Pons (tissue), 1 donor: ENCODE results near the gene CDH23.

Experiments
- DNase-seq: peaks from one replicate; pipeline ENCODE4 v3.0.0-alpha.2; 2016; ENCODE audit warnings: low spot score

Gene CDH23

GRCh38 chr10:71392791-71393781 lies 3.6 kb upstream of the CDH23 start:
- no peak for DNase-seq

- DNase-seq: no peak
These were observed 2.8 kb upstream of the CDH23 start for GRCh38 chr10:71393841-71394475.

DNA sequence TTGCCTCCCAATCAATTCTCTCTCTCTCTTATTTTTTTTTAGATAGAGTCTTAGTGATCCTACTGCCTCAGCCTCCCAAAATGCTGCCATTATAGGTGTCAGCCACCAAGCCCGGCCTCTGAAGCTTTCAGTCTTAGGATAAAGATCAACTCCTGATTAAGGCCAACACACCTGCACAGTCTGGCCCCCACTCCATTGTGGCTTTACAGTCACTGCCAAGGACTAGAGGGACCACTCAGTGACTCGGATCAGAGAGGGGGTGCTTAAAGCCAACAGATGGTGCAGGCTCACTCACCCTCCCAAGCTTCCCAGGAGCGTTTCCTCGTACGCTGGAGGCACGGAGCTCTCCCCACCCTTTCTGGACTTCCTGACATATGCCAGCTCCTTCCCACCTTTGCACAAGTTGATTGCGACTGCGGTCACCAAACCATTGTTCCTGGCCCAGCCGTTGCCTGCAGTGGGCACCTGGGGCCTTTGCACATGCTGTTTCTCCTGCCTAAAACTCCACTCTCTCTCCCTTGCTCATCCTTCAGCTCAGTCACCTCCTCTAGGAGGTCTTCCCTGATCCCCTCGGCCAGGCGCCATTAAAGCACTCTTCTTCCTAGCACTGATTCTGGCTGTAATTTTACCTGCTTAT lies 1.7 kb upstream of the CDH23 start:
- DNase-seq: no peak

DNA sequence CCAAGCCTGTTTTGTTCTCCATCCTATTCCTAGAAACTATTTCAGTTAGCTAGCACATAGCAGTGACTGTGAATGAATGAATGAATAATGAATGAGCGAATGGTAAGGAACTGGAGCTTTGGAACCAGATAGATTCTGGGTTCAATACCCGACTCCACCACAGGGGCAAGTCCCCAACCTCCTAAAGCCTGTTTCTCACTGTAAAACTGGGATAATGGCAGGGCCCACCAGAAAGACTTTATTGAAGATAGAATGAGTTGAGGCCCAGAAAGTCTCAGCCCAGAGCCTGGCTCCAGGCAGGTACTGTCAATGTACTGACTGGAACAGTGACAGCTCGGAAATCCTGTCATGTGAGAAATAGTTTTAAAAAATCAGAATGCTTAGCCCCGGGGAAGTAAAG lies 1.1 kb upstream of the CDH23 start:
- no peak for DNase-seq

DNA sequence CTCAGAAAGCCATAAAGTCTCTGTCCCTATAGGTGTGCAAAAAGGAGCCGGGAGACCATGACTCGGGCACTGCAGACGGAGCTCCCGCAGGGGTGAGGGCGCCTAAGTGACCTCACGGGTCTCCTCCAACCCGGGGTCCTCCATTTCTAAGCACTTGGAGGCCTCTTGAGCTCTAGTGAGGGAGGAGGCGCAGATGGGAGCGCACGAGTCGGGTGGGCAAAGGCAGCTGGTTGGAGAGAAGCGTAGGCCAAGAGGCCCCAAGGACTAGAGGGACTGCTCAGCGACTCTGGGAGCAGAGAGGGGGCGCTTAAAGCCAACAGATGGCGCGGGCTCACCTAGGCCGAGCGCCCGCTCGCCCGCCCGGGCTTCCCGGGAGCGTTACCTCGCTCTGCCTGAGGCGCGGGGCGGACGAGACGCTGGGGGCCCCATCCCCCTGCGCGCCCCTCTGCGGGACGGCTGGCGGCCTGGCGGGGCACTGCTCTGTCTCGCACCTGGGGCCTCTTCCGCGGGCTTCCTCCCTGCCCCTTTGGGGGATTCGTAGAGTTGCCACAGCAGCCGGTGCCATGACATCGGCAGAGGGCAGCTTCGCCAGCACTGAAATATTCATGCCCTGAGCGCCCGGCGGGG lies 523 bp upstream of the CDH23 start:
- peak; percentile 46 for DNase-seq

DNA sequence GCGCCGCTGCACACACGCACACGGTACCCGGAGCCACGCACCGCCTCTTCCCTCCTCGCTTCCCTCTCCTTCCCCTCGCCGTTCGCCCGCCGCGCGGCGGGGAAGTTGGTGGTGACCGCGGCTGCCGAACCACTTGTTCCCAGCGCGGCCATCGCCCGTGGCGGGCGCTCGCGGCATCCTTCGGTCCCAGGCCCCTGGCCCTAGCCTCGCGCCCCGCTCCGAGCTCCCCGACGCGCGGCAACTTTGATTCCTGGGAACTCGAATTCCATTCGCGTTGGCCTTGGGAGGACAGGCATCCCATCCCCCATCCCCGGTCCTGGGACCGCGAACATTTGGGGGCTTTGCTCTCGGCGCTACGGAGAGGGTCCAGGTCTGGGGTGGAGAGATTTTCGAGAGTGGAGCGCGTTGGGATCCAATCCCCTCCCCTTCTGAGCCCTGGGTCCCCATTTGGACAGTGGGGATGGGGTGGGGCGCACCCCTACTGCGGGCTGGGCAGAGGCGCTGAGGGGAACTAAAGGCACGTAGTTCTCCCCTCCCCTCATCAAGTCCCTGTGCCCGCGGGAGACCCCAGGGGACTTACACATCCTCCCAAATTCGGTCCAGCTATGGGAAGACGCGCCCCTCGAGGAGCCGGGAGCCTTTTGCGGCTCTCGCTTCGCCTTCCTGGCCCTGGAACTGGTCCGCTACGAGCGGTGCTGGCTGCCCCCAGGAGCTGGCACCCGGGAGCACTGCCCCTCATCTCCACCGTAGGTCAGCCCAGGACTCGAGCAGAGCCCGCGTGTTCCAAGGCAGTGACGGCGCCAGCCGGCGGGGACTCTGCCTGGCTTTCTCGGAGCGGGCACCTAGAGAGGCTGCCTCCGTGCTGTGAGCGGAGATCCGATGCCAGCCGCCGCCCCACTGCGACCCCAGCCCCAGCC lies 834 bp downstream of the CDH23 start:
- DNase-seq: no peak

DNA sequence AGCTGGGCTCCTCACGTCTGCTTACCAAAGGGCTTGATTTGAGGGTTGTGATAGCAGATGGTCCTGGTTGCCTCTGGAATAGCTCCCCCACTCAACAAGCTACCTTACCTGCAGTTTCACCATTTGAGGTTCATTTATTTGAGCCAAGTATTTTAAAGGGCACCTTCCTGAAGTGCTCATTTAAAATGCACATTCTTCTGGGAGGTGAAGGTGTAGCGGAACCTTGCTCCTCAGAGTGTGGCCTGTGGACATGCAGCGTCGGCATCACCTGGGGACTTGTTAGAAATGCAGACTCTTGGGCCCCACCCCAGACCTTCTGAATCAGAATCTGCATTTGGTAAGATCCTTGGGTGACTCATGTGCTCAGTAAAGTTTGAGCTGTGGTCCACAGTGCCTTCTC lies 2.3 kb downstream of the CDH23 start:
- DNase-seq: no peak

DNA sequence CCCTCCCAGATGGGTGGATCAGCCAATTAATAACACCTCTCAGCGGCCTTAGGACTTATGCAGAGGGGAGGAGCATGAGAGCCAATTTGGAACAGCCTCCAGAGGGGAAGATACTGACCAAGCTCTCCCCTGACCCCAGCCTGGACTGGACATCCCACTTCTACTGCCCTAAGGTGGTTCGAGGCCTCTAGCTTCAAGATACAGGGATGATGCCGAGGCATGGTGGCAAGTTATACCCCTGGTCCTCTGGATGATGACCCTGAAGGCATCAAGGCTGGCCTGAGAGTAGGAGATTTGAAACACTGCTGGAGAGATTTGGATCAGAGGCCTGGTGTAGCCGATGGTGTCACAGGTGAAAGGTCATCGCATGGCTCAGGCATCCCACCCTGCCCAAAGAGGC lies 3.2 kb downstream of the CDH23 start:
- DNase-seq: no peak

- no peak for DNase-seq
These were observed 4.3 kb downstream of the CDH23 start for GRCh38 chr10:71401056-71401455.

DNA sequence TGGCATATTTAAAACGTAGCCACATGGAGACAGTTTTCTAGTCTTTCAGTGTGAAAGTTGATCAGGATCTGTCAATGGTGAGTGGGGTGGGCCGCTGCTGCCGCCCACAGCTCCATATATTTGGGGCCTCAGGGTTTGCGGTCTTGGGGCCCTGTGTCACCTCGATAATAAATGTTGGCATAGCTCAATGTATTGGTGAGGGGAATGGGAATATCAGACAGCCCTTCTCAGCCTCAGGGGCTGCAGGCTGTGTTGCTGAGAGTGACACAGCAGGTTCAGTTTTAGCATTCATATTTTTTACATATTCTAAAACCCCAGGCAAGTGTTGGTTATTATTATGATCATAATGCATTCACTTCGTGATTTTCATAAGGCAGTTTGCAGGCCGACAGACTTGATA lies 5.3 kb downstream of the CDH23 start:
- DNase-seq: no peak

GRCh38 chr10:71404503-71405295 lies 8.0 kb downstream of the CDH23 start:
- DNase-seq: no peak

DNA sequence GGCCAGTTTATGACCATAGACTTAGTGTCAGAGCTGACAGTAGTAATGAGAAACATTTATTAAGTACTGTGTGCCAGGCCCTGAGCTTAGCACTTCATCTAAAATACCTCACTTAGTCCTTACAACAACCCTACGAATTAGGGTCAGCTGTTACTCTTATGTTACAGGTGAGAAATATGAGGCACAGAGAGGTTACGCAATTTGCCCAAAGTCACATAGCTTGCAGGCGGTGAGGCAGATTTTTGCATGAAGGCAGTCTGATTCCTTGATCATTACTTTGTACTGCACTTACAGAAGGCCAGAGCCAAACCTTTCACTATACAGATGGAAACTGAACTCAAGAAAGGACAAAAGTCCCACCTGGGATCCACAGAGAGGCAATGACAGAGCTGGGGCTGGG lies 10.2 kb downstream of the CDH23 start:
- DNase-seq: no peak

DNA sequence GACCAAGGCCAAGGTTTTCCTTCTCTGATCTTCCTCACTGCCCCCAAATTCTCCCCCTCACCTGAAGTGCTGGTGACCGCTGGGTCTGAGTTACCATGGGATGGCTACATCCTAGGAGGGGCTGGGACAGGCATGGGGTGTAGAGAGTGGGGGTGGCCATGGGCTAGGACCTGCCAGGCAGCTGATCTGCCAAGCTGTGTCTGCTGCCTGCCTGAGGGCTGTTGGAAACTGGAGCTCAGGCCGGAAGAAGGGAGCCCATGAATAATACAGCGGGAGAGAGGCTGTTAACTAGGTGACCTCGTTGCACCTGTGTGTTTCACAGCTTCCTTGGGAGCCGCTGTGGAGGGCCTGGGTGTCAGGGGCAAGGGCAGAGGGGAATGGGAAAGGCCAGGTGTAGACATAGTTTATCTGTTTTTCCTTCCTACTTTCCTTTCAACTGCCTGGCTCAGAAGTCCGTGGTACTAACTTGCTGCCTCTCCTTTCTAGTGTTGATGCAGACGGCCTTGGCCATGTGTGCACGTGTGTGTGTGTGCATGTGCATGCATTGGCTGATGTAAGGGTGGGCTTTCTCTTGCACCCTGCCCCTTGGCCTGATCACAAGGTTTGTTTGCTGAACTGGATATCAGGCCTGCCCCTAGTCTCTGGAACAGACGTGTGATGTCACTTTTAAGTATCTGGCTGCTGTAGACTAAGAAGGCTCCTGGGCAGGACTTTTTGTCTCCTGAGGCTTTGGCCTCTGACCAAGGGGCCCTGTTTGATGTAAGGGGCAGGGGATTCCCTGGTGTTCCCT lies 11.9 kb downstream of the CDH23 start:
- DNase-seq: no peak

GRCh38 chr10:71409516-71410104 lies 12.9 kb downstream of the CDH23 start:
- no peak for DNase-seq

- no peak for DNase-seq
These were observed 16.9 kb downstream of the CDH23 start for GRCh38 chr10:71413581-71413980.

DNA sequence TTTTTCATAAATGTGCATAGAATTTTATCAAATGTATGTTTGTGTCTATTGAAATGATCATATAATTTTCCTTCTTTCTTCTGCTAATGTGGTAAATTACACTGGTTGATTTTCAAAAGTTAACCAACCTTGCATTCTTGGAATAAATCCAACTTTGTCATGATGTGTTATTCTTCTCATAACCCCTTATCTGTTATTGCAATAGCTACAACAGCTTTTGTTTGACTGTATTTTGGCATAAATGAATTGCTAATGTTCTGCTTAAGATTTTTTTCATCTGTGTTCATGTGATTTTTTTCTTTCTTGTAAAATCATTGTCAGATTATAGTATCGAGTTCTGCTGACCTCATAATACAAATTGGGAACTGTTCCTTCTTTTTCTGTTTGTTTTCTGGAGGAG lies 17.6 kb downstream of the CDH23 start:
- DNase-seq: no peak

DNA sequence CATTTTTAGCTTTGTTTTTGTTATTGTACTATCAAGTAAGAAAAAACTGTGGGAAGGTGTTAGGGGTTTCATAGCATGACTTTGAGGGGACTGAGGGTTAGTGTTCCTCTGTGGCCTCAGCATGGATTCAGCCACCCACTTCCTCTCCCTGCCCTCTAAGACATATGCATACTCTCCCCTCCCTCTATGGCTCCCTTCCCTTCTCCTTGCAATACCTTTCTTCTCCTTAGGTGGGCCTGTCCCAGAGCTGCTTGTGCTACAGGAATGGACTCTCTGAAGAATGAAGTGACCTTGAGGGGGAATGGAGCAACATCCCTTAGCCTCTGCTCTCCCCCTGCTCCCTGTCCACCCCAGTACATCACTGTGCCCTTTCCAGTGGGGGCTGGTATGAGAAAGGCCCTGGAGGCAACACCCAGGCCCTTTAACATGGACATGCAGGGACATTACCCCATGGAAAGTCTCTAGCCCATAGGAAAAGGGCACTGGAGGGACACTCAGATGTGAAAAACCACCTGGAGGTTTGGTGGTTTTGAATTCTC lies 22.4 kb downstream of the CDH23 start:
- DNase-seq: no peak

GRCh38 chr10:71419750-71420149 lies 23.0 kb downstream of the CDH23 start:
- DNase-seq: no peak

DNA sequence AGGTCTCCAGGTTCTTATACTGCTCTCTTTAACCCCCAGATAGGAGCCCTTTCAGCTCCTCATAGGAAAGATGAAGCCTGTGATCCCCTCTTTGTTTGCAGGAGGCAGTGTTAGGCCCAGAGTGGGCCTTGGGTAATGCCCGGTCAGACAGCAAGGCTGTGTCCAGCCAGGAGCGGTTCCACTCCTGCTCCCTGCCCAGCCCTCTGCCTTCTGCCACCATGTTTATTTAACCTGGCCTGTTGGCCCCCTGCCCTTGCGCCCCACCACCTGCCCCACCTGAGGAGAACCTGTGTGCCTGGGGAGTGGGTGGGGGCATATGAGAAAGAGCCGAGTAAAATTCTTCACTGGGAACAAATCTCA lies 24.3 kb downstream of the CDH23 start:
- DNase-seq: no peak
